IMR-90 (cell line): Measurements from ENCODE around the gene RNU6-1. TPM values are rescaled to one million over a fixed set of nuclear protein-coding genes. Genes with fewer than 3 reads are reported as not detected.

ENCODE experiments used
- ATAC-seq: fragments of 200-7000 bp; cut with Tn5 transposase; 2 replicates; pipeline ENCODE4 v1.9.1; 2020; ENCODE audit warnings: low read depth, mild to moderate bottlenecking, moderate library complexity
- BruUV-seq: library from RNA; stranded (reverse); fragments of 400-500 nt; replicated peaks from 2 replicates; lab custom pipeline; 2021; lab: Mats Ljungman, UMichigan
- CTCF ChIA-PET: fragments of 300-600 bp; formaldehyde crosslinking; extraction: SDS; loops from one replicate; lab custom pipeline; 2021; ENCODE audit warnings: antibody characterized with exemption; lab: Yijun Ruan, JAX
- POLR2A ChIA-PET: fragments of 300-600 bp; sonication (Branson Sonifier 250); formaldehyde crosslinking; loops from one replicate; lab custom pipeline; 2022; ENCODE audit warnings: antibody characterized with exemption; ENCODE audit not compliant: unreplicated experiment; lab: Charles Lee
- DNase-seq: peaks from one replicate; pipeline ENCODE4 v3.0.0; 2013
- H2AFZ ChIP-seq: replicated peaks from 2 replicates; pipeline ENCODE3; 2013; ENCODE audit warnings: low read length, mild to moderate bottlenecking; ENCODE audit not compliant: poor library complexity
- H2AK5ac ChIP-seq: 2 replicates; pipeline ENCODE4 v1.6.1; 2013; ENCODE audit warnings: low read depth, low read length, inconsistent platforms
- H2AK9ac ChIP-seq: replicated peaks from 2 replicates; pipeline ENCODE3; 2013; ENCODE audit warnings: mild to moderate bottlenecking, low read depth, low read length, moderate library complexity; ENCODE audit not compliant: poor library complexity
- H2BK120ac ChIP-seq: 2 replicates; pipeline ENCODE4 v1.6.1; 2013; ENCODE audit warnings: low read depth, low read length, inconsistent platforms
- H2BK15ac ChIP-seq: 3 replicates; pipeline ENCODE4 v1.6.1; 2013; ENCODE audit warnings: low read depth, low read length, inconsistent platforms
- H2BK20ac ChIP-seq: 2 replicates; pipeline ENCODE4 v1.6.1; 2013; ENCODE audit warnings: low read depth, mild to moderate bottlenecking, inconsistent platforms, low read length, moderate library complexity
- H2BK5ac ChIP-seq: 2 replicates; pipeline ENCODE4 v1.6.1; 2013; ENCODE audit warnings: mild to moderate bottlenecking, low read depth, low read length, inconsistent platforms; ENCODE audit not compliant: poor library complexity, severe bottlenecking
- H3K14ac ChIP-seq: replicated peaks from 2 replicates; pipeline ENCODE4 v1.6.1; 2013; ENCODE audit warnings: low read depth, low read length, inconsistent platforms
- H3K18ac ChIP-seq: 2 replicates; pipeline ENCODE4 v1.6.1; 2013; ENCODE audit warnings: low read depth, low read length, control low read depth
- H3K23ac ChIP-seq: 2 replicates; pipeline ENCODE4 v1.6.1; 2013; ENCODE audit warnings: low read depth, low read length, inconsistent platforms
- H3K27ac ChIP-seq: 2 replicates; pipeline ENCODE4 v1.5.1; 2013; ENCODE audit warnings: mild to moderate bottlenecking, control low read depth, low read length; ENCODE audit not compliant: insufficient read depth
- H3K27me3 ChIP-seq: 2 replicates; pipeline ENCODE4 v1.6.1; 2013; ENCODE audit warnings: low read length; ENCODE audit not compliant: control insufficient read depth, insufficient read depth
- H3K36me3 ChIP-seq: 2 replicates; pipeline ENCODE4 v1.6.1; 2013; ENCODE audit warnings: low read length, mixed read lengths; ENCODE audit not compliant: control insufficient read depth, insufficient read depth
- H3K4ac ChIP-seq: 2 replicates; pipeline ENCODE4 v1.6.1; 2013; ENCODE audit warnings: low read depth, low read length, inconsistent platforms
- H3K4me1 ChIP-seq: 2 replicates; pipeline ENCODE4 v1.6.1; 2013; ENCODE audit warnings: low read length, mixed read lengths; ENCODE audit not compliant: control insufficient read depth, insufficient read depth
- H3K4me2 ChIP-seq: 2 replicates; pipeline ENCODE4 v1.6.1; 2013; ENCODE audit warnings: low read depth, mild to moderate bottlenecking, control low read depth, low read length, moderate library complexity
- H3K4me3 ChIP-seq: 2 replicates; pipeline ENCODE4 v1.5.1; 2013; ENCODE audit warnings: low read depth, mild to moderate bottlenecking, control low read depth, low read length, moderate library complexity; ENCODE audit not compliant: insufficient read depth
- H3K56ac ChIP-seq: 2 replicates; pipeline ENCODE4 v1.6.1; 2013; ENCODE audit warnings: low read length, inconsistent platforms; ENCODE audit not compliant: insufficient read depth; ENCODE audit errors: extremely low read depth
- H3K79me1 ChIP-seq, 2 experiments: 2 replicates each; pipeline ENCODE4 v1.6.1; 2013; ENCODE audit warnings: low read length in 2 of 2, inconsistent platforms in 1 of 2, low read depth in 1 of 2
- H3K9ac ChIP-seq: 2 replicates; pipeline ENCODE4 v1.6.1; 2013; ENCODE audit warnings: low read depth, low read length, control low read depth
- H3K9me1 ChIP-seq: 2 replicates; pipeline ENCODE4 v1.6.1; 2013; ENCODE audit warnings: low read length, inconsistent platforms; ENCODE audit not compliant: insufficient read depth
- H3K9me3 ChIP-seq: 2 replicates; pipeline ENCODE4 v1.6.1; 2013; ENCODE audit warnings: low read length; ENCODE audit not compliant: control insufficient read depth, insufficient read depth
- H4K20me1 ChIP-seq: 2 replicates; pipeline ENCODE4 v1.6.1; 2013; ENCODE audit warnings: low read length, inconsistent platforms; ENCODE audit not compliant: insufficient read depth
- H4K5ac ChIP-seq: 2 replicates; pipeline ENCODE4 v1.6.1; 2013; ENCODE audit warnings: mild to moderate bottlenecking, low read depth, low read length, control low read depth
- H4K8ac ChIP-seq, 2 experiments: 2 replicates each; pipeline ENCODE4 v1.6.1; 2013; ENCODE audit warnings: low read depth in 2 of 2, low read length in 2 of 2, control low read depth in 1 of 2, inconsistent platforms in 1 of 2
- H4K91ac ChIP-seq: 2 replicates; pipeline ENCODE4 v1.6.1; 2013; ENCODE audit warnings: low read depth, low read length, inconsistent platforms; ENCODE audit not compliant: insufficient read depth
- BHLHE40 ChIP-seq: fragments of 150-350 bp; IDR thresholded peaks from 2 replicates; pipeline ENCODE4 v1.6.1; 2016; ENCODE audit warnings: mild to moderate bottlenecking, low read depth, low read length
- CEBPB ChIP-seq: IDR thresholded peaks from 2 replicates; pipeline ENCODE4 v1.6.1; 2012; ENCODE audit warnings: low read depth, low read length, improper control_type of control experiment
- CHD1 ChIP-seq: IDR thresholded peaks from 2 replicates; pipeline ENCODE4 v1.6.1; 2012; ENCODE audit warnings: low read depth, low read length, improper control_type of control experiment
- ELK1 ChIP-seq: fragments of 150-350 bp; IDR thresholded peaks from 2 replicates; pipeline ENCODE4 v1.6.1; 2016; ENCODE audit warnings: low read depth, mild to moderate bottlenecking, low read length, moderate library complexity, borderline replicate concordance
- FOS ChIP-seq: fragments of 150-350 bp; IDR thresholded peaks from 2 replicates; pipeline ENCODE4 v1.6.1; 2016; ENCODE audit warnings: low read depth, low read length
- MAFK ChIP-seq: IDR thresholded peaks from 2 replicates; pipeline ENCODE4 v1.6.1; 2012; ENCODE audit warnings: low read depth, low read length, improper control_type of control experiment
- MAZ ChIP-seq: IDR thresholded peaks from 2 replicates; pipeline ENCODE4 v1.6.1; 2012; ENCODE audit warnings: low read depth, mild to moderate bottlenecking, low read length, improper control_type of control experiment, moderate library complexity, borderline replicate concordance
- MXI1 ChIP-seq: IDR thresholded peaks from 2 replicates; pipeline ENCODE4 v1.6.1; 2012; ENCODE audit warnings: low read depth, mild to moderate bottlenecking, low read length, moderate library complexity, borderline replicate concordance
- NFE2L2 ChIP-seq: fragments of 150-350 bp; IDR thresholded peaks from 2 replicates; pipeline ENCODE4 v1.6.1; 2016; ENCODE audit warnings: low read depth, mild to moderate bottlenecking, low read length
- POLR2A ChIP-seq: IDR thresholded peaks from 2 replicates; pipeline ENCODE4 v1.6.1; 2012; ENCODE audit warnings: mild to moderate bottlenecking, low read depth, low read length
- RAD21 ChIP-seq: IDR thresholded peaks from 2 replicates; pipeline ENCODE4 v1.6.1; 2012; ENCODE audit warnings: low read length, improper control_type of control experiment
- RCOR1 ChIP-seq: IDR thresholded peaks from 2 replicates; pipeline ENCODE4 v1.6.1; 2012; ENCODE audit warnings: mild to moderate bottlenecking, low read length, improper control_type of control experiment; ENCODE audit not compliant: insufficient replicate concordance
- RFX5 ChIP-seq: IDR thresholded peaks from 2 replicates; pipeline ENCODE4 v1.8.0; 2012; ENCODE audit warnings: low read depth, mild to moderate bottlenecking, low read length, moderate library complexity
- SMC3 ChIP-seq: fragments of 150-350 bp; IDR thresholded peaks from 2 replicates; pipeline ENCODE4 v1.6.1; 2016; ENCODE audit warnings: low read depth, mild to moderate bottlenecking, antibody characterized with exemption, low read length, moderate library complexity
- WGBS, 2 experiments: methylation state at CpG; one replicate each; pipeline versions ENCODE4 v1.1.5 to v1.1.7; 2013; ENCODE audit warnings: missing lambda C conversion rate in 2 of 2; ENCODE audit not compliant: insufficient read length in 1 of 2; ENCODE audit errors: extremely low coverage in 2 of 2; 5-methylcytosine and 5-hydroxymethylcytosine counted together
- dilution Hi-C: fragments of 300-500 bp; cut with HindIII; formaldehyde crosslinking; loops from one replicate; pipeline ENCODE4 v1.14.3; 2018; ENCODE audit warnings: low sequenced_read_pairs; ENCODE audit not compliant: unreplicated experiment
- in situ Hi-C: fragments of 300-500 bp; cut with MboI; formaldehyde crosslinking; loops from 3 replicates; pipeline ENCODE4 v1.14.3; 2019; ENCODE audit warnings: low sequenced_read_pairs, inconsistent platforms, mixed read lengths
- intact Hi-C: fragments of 100-400 bp; cut with micrococcal nuclease; formaldehyde crosslinking; loops from 2 replicates; pipeline ENCODE4 v1.10.0; 2022
- polyA plus RNA-seq, 3 experiments: library from polyadenylated mRNA; depleted of rRNA; stranded (reverse); fragments of >200 nt; gene quantifications; 2 replicates each; pipeline ENCODE4 v1.2.3, GENCODE V29; 2012; ENCODE audit warnings: low replicate concordance in 1 of 3
- total RNA-seq: library from RNA; depleted of rRNA; stranded (reverse); fragments of >200 nt; gene quantifications from 2 replicates; pipeline ENCODE4 v1.2.3, GENCODE V29; 2012
- TF ChIP-seq, protein P1 (sequence below): fragments of 150-350 bp; IDR thresholded peaks from 2 replicates; pipeline ENCODE4 v1.6.1; 2017; ENCODE audit warnings: mild to moderate bottlenecking, antibody characterized with exemption, low read length, low read depth
- TF ChIP-seq, protein P2 (sequence below): conservative IDR thresholded peaks from 2 replicates; pipeline ENCODE4 v1.5.1; 2012; ENCODE audit warnings: mild to moderate bottlenecking, low read depth, low read length, improper control_type of control experiment

Gene RNU6-1
- total and polyA plus RNA-seq, 2 of the 4 experiments (the other 2 are of a cell fraction) = not detected

- Histone ChIP-seq H3K9ac (no peak overlapping the region), H2BK5ac (no peak overlapping the region), H3K27me3 (peaks cover 11% of the 10 kb centered on the region), H4K8ac (no peak overlapping the region), H3K36me3 (no peaks in the 10 kb centered on the region), H2AK5ac (no peak overlapping the region), H3K18ac (no peak overlapping the region), H3K4ac (no peak overlapping the region), H2AFZ (no peak overlapping the region), H3K4me1 (peaks cover 4% of the 10 kb centered on the region; the same call in 1 of the 2 replicates), H3K9me3 (0 out of 2 replicates have a peak, but pooled peaks cover 2% of the 10 kb centered on the region), H3K4me2 (no peak overlapping the region), H3K23ac (no peak overlapping the region), H3K14ac (no peak overlapping the region), H3K9me1 (no peaks in the 10 kb centered on the region; the same call in 1 of the 2 replicates), H2BK120ac (no peak overlapping the region), H4K20me1 (no peaks in the 10 kb centered on the region), H4K5ac (no peak overlapping the region), H3K27ac (no peak overlapping the region), H3K56ac (no peak overlapping the region), H3K4me3 (no peak overlapping the region), H2BK15ac (no peak overlapping the region), H2BK20ac (no peak overlapping the region), H3K79me1 (no peaks in the 10 kb centered on the region), H2AK9ac (no peak overlapping the region), H4K91ac (no peak overlapping the region)
- POLR2A ChIA-PET = interaction anchor here (0.5 kb wide), 1 partner anchor 204 kb away, joined by 16 read pairs; no protein-coding TSS in a partner anchor
- TF ChIP-seq BHLHE40 (no peak), MAZ (no peak), RFX5 (no peak), FOS (no peak), MAFK (no peak), CHD1 (no peak), RCOR1 (no peak), CEBPB (no peak), NFE2L2 (no peak), ELK1 (no peak), RAD21 (no peak), POLR2A (no peak), MXI1 (no peak), SMC3 (no peak)
- TF ChIP-seq, protein P1, sequence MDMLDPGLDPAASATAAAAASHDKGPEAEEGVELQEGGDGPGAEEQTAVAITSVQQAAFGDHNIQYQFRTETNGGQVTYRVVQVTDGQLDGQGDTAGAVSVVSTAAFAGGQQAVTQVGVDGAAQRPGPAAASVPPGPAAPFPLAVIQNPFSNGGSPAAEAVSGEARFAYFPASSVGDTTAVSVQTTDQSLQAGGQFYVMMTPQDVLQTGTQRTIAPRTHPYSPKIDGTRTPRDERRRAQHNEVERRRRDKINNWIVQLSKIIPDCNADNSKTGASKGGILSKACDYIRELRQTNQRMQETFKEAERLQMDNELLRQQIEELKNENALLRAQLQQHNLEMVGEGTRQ = no peak
- TF ChIP-seq, protein P2, sequence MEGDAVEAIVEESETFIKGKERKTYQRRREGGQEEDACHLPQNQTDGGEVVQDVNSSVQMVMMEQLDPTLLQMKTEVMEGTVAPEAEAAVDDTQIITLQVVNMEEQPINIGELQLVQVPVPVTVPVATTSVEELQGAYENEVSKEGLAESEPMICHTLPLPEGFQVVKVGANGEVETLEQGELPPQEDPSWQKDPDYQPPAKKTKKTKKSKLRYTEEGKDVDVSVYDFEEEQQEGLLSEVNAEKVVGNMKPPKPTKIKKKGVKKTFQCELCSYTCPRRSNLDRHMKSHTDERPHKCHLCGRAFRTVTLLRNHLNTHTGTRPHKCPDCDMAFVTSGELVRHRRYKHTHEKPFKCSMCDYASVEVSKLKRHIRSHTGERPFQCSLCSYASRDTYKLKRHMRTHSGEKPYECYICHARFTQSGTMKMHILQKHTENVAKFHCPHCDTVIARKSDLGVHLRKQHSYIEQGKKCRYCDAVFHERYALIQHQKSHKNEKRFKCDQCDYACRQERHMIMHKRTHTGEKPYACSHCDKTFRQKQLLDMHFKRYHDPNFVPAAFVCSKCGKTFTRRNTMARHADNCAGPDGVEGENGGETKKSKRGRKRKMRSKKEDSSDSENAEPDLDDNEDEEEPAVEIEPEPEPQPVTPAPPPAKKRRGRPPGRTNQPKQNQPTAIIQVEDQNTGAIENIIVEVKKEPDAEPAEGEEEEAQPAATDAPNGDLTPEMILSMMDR = no peak
- no peak for DNase-seq
- in situ Hi-C loops = loop anchor here (10.0 kb wide), 1 partner anchor 289 kb away; no protein-coding TSS in a partner anchor
- dilution Hi-C loops = no loop called here
- ATAC-seq = no peak
- intact Hi-C loops = no loop called here
- no TSS peak for BruUV-seq
- CTCF ChIA-PET = no interaction called here
- WGBS, 2 experiments = 67% methylated on average over 3 of the region's 4 CpGs; no CpG with 5 or more reads in 1 of the 2 experiments
Measured at GRCh38 chr15:67865766-67866165, 25.9 kb upstream of the RNU6-1 start.
